ENCODE measurements around the gene DENND5B.

DENND5B gene

DNA sequence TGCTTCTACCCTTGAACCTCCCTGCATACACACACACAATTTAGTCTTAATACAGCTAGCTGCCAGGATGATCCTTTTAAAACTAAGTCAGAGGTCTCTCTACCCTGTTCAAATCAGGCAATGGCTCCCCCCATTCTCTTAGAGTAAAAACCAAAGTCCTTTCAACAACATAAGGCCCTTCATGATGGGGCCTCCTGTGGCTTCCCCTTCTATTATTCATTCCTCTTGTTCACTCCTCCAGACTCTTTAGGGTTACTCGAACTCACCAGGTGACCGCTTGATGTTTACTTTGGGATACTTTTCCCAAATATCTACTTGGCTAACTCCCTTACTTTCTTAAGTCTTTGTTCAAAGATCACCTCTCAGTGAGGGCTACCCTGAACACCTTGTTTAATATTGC is 30.4 kb downstream of the DENND5B start:
- TF ChIP-seq, protein P1, sequence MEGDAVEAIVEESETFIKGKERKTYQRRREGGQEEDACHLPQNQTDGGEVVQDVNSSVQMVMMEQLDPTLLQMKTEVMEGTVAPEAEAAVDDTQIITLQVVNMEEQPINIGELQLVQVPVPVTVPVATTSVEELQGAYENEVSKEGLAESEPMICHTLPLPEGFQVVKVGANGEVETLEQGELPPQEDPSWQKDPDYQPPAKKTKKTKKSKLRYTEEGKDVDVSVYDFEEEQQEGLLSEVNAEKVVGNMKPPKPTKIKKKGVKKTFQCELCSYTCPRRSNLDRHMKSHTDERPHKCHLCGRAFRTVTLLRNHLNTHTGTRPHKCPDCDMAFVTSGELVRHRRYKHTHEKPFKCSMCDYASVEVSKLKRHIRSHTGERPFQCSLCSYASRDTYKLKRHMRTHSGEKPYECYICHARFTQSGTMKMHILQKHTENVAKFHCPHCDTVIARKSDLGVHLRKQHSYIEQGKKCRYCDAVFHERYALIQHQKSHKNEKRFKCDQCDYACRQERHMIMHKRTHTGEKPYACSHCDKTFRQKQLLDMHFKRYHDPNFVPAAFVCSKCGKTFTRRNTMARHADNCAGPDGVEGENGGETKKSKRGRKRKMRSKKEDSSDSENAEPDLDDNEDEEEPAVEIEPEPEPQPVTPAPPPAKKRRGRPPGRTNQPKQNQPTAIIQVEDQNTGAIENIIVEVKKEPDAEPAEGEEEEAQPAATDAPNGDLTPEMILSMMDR (IDR thresholded peaks at IDR 0.05), result no peak

GRCh38 chr12:31558521-31558920 is 32.4 kb downstream of the DENND5B start:
- TF ChIP-seq, protein P1 (IDR thresholded peaks at IDR 0.05), result no peak

- TF ChIP-seq, protein P1 (IDR thresholded peaks at IDR 0.05), result no peak
Measured at GRCh38 chr12:31557707-31558106, 33.2 kb downstream of the DENND5B start.

GRCh38 chr12:31536672-31537071 is 54.3 kb downstream of the DENND5B start:
- TF ChIP-seq, protein P1 (IDR thresholded peaks at IDR 0.05), result no peak

GRCh38 chr12:31533470-31533869 is 57.5 kb downstream of the DENND5B start:
- TF ChIP-seq, protein P1 (IDR thresholded peaks at IDR 0.05), result no peak

- TF ChIP-seq, protein P1 (IDR thresholded peaks at IDR 0.05), result no peak
Measured at GRCh38 chr12:31531893-31532292, 59.0 kb downstream of the DENND5B start.

DNA sequence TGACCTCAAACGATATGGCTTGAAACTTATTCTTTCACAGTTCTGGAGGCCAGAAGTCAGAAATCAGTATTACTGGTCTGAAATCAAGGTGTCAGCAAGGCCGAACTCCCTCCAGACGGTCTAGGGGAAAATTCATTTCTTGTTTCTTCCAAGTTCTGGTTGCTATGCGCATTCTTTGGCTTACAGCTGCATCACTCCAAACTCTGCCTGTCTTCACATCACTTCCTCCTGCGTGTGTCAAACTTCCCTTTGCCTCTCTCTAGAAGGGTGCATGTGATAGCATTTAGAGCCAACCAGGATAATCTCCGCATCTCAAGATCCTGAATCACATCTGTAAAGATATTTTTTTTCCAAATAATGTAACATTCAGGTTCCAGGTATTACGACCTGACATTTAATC is 62.8 kb downstream of the DENND5B start:
- TF ChIP-seq, protein P1 (IDR thresholded peaks at IDR 0.05), result no peak

DNA sequence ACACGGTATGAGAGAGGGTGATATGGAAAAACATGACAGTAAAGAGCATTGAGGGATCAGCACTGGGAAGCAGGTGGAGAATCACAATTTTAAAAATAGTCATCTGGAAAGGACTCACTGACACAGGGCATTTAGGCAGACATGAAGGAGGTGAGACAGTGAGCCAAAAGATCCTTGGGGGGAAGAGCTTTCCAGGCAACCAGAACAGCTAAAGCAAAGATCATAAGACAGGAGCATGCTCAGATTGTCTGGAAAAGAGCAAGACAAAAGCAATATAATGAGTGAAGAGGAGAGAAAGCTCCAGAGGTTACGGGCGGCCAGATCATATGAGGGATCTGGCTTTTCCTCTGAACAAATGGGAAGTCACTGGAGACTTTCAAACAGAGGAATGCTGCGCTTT is 63.9 kb downstream of the DENND5B start:
- TF ChIP-seq, protein P1 (IDR thresholded peaks at IDR 0.05), result no peak

Data from LNCAP (cell line).